K562 (cell line): ENCODE measurements around the gene ZNF32. TPM values are rescaled to one million over a fixed set of nuclear protein-coding genes. Genes with fewer than 3 reads are reported as not detected.
A peak's percentile ranks its signal among the peaks of the same experiment; 100 is the strongest.

Experiments
- BCL6 ChIP-seq: fragments of 250-450 bp; sonication (Bioruptor Pico); IDR thresholded peaks from 2 replicates; pipeline ENCODE4 v1.4.0; 2020
- DMBX1 ChIP-seq: fragments of 250-450 bp; sonication (Bioruptor Pico); IDR thresholded peaks from 2 replicates; pipeline ENCODE4 v1.8.0; 2022; ENCODE audit warnings: inconsistent platforms, mild to moderate bottlenecking, moderate library complexity, borderline replicate concordance
- ELF4 ChIP-seq: fragments of 450-650 bp; formaldehyde crosslinking; IDR thresholded peaks from 2 replicates; pipeline ENCODE4 v1.4.0; 2022; ENCODE audit warnings: missing genetic modification characterization
- ETV1 ChIP-seq: fragments of 450-650 bp; conservative IDR thresholded peaks from 2 replicates; pipeline ENCODE4 v1.6.1; 2016; ENCODE audit warnings: missing genetic modification characterization, control low read depth, low read depth, missing compliant biosample characterization
- HNRNPH1 ChIP-seq: fragments of 200-400 bp; formaldehyde crosslinking; optimal IDR thresholded peaks from 2 replicates; pipeline ENCODE3; 2017; ENCODE audit warnings: low read depth, mild to moderate bottlenecking, low read length, moderate library complexity
- MAFG ChIP-seq: fragments of 450-650 bp; conservative IDR thresholded peaks from 2 replicates; pipeline ENCODE4 v1.6.1; 2016; ENCODE audit warnings: missing genetic modification characterization, missing compliant biosample characterization
- MBD2 ChIP-seq: sonication (generic); IDR thresholded peaks from 2 replicates; pipeline ENCODE4 v1.6.1; 2016; ENCODE audit warnings: low read depth, borderline replicate concordance
- MYC ChIP-seq, 2 experiments: fragments of 250-450 bp in 1 of 2; sonication (Bioruptor Pico) in 1 of 2; IDR thresholded peaks; 2 replicates each; pipeline versions ENCODE4 v1.5.1 to v1.6.1; 2012 to 2021; ENCODE audit warnings: low read depth in 2 of 2, borderline replicate concordance in 1 of 2, improper control_type of control experiment in 1 of 2, low read length in 1 of 2, mild to moderate bottlenecking in 1 of 2, moderate library complexity in 1 of 2
- PCBP2 ChIP-seq: fragments of 200-400 bp; formaldehyde crosslinking; IDR thresholded peaks from 2 replicates; pipeline ENCODE4 v1.6.1; 2018; ENCODE audit warnings: low read length, low read depth, mild to moderate bottlenecking, moderate library complexity; ENCODE audit not compliant: poor library complexity, severe bottlenecking
- RCOR1 ChIP-seq, 2 experiments: IDR thresholded peaks; 2 replicates each; pipeline ENCODE4 v1.6.1; 2012; ENCODE audit warnings: low read depth in 2 of 2, low read length in 2 of 2, borderline replicate concordance in 1 of 2, improper control_type of control experiment in 1 of 2
- SETDB1 ChIP-seq: IDR thresholded peaks from one replicate; pipeline ENCODE4 v1.6.1; 2012; ENCODE audit warnings: low read length, control low read depth, inconsistent platforms
- STAT5A ChIP-seq: IDR thresholded peaks from 2 replicates; pipeline ENCODE4 v1.6.1; 2012; ENCODE audit warnings: low read length, inconsistent platforms, borderline replicate concordance
- SUPT5H ChIP-seq: fragments of 450-650 bp; IDR thresholded peaks from 2 replicates; pipeline ENCODE4 v1.6.1; 2016
- TRIM24 ChIP-seq, 2 experiments: fragments of 450-650 bp; IDR thresholded peaks; 2 replicates each; pipeline ENCODE4 v1.6.1; 2016
- ZBTB11 ChIP-seq, 3 experiments: fragments of 200-800 bp in 1 of 3; fragments of 250-450 bp in 1 of 3; fragments of 450-650 bp in 1 of 3; sonication (Bioruptor Pico) in 1 of 3; sonication (Bioruptor generic) in 1 of 3; formaldehyde crosslinking in 1 of 3; IDR thresholded peaks; 2 replicates each; pipeline versions ENCODE4 v1.6.1 to v1.8.0; 2016 to 2022; ENCODE audit warnings: mild to moderate bottlenecking in 2 of 3, missing genetic modification characterization in 2 of 3, missing compliant biosample characterization in 1 of 3, moderate library complexity in 1 of 3
- ZNF165 ChIP-seq: fragments of 250-450 bp; sonication (Bioruptor Pico); IDR thresholded peaks from 2 replicates; pipeline ENCODE4 v1.4.0; 2020; ENCODE audit warnings: borderline replicate concordance
- ZNF551 ChIP-seq: fragments of 250-450 bp; sonication (Bioruptor Pico); IDR thresholded peaks from 2 replicates; pipeline ENCODE4 v1.5.0; 2021; ENCODE audit warnings: mild to moderate bottlenecking, moderate library complexity
- ZNF592 ChIP-seq: fragments of 450-650 bp; IDR thresholded peaks from 2 replicates; pipeline ENCODE4 v1.6.1; 2017; ENCODE audit warnings: antibody characterized with exemption, mild to moderate bottlenecking
- ZSCAN29 ChIP-seq: fragments of 450-650 bp; IDR thresholded peaks from 2 replicates; pipeline ENCODE4 v1.6.1; 2017
- polyA plus RNA-seq, 8 experiments: library from polyadenylated mRNA; depleted of rRNA in 4 of 8; stranded (reverse) in 5 of 8; unstranded in 3 of 8; fragments of >200 nt; fragmentation: Nextera tagmentation in 2 of 8; fragmentation: Illumina TruSeq in 1 of 8; extraction: Ambion mirVana in 2 of 8; extraction: Trizol in 1 of 8; gene quantifications; 2 replicates each; pipeline versions ENCODE4 v1.2.1 to v1.2.3, GENCODE V29; 2011 to 2014; ENCODE audit warnings: inconsistent platforms in 1 of 8, missing spikeins in 1 of 8
- total RNA-seq, 7 experiments: library from RNA; depleted of rRNA in 6 of 7; stranded (reverse); fragments of >200 nt in 6 of 7; fragmentation: Illumina TruSeq in 2 of 7; extraction: Trizol in 2 of 7; gene quantifications; 2 replicates each; pipeline versions ENCODE4 v1.2.1 to v1.2.3, GENCODE V29; 2011 to 2021; ENCODE audit warnings: low replicate concordance in 1 of 7
- TF ChIP-seq, protein P1 (sequence below): IDR thresholded peaks from 2 replicates; pipeline ENCODE4 v1.6.1; 2016; ENCODE audit warnings: missing genetic modification characterization, missing compliant biosample characterization

ZNF32 gene
- total and polyA plus RNA-seq, 9 of the 15 experiments (the other 6 are each of a cell fraction or from before 2014, with no cell fraction given), result 17.3 to 57.0 (median 26.3) TPM

DNA sequence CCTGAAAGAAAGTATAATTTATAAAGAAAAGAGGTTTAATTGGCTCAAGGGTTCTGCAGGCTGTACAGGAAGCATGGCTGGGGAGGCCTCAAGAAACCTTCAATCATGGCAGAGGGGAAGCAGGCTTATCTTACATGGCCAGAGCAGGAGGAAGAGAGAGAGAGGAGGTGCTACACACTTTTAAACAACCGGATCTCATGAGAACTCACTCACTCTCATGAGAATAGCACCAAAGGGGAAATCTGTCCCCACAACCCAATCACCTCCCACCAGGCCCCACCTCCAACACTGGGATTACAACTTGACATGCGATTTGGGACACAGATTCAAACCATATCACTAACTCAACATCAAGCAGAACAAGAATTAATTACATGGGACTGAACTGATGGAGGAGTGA is 49.3 kb downstream of the ZNF32 start (continued):
- TF ChIP-seq MYC (IDR thresholded peaks at IDR 0.05; ENCODE audit: low read depth, low read length) (peak; percentile 57; the same call in 1 of the 2 replicates), MYC (CRISPR knock-in tag; IDR thresholded peaks at IDR 0.05; ENCODE audit: borderline replicate concordance, low read depth) (no peak), TRIM24 (IDR thresholded peaks at IDR 0.05) (peak; percentile 84 to 88), ZNF165 (no peak), RCOR1 (IDR thresholded peaks at IDR 0.05; ENCODE audit: borderline replicate concordance in 1 of 2, low read depth in 2 of 2, low read length in 2 of 2) (peak in 1 of 2 experiments; percentile 91; a peak in 2 of 4 replicates), SETDB1 (no peak), ZNF551 (no peak), ZBTB11 (CRISPR knock-in tag; IDR thresholded peaks at IDR 0.05) (no peak), PCBP2 (no peak), ZSCAN29 (no peak), BCL6 (CRISPR knock-in tag) (no peak), HNRNPH1 (no peak), SUPT5H (no peak), ELF4 (CRISPR knock-in tag) (0 out of 2 replicates have a peak, but pooled peaks have one; percentile 26), MBD2 (no peak), DMBX1 (peak; percentile 74; the same call in 1 of the 2 replicates), STAT5A (peak; percentile 26; the same call in 1 of the 2 replicates), ETV1 (tag) (peak; percentile 96), ZNF592 (no peak), MAFG (tag) (no peak)
- TF ChIP-seq, protein P1, sequence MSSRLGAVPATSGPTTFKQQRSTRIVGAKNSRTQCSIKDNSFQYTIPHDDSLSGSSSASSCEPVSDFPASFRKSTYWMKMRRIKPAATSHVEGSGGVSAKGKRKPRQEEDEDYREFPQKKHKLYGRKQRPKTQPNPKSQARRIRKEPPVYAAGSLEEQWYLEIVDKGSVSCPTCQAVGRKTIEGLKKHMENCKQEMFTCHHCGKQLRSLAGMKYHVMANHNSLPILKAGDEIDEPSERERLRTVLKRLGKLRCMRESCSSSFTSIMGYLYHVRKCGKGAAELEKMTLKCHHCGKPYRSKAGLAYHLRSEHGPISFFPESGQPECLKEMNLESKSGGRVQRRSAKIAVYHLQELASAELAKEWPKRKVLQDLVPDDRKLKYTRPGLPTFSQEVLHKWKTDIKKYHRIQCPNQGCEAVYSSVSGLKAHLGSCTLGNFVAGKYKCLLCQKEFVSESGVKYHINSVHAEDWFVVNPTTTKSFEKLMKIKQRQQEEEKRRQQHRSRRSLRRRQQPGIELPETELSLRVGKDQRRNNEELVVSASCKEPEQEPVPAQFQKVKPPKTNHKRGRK (tag), result no peak
